ENCODE data around the gene MEGF11. TPM values are rescaled to one million over a fixed set of nuclear protein-coding genes. Genes with fewer than 3 reads are reported as not detected.
"Not testable (repeated sequence)": the region's sequence is repeated elsewhere in the genome, so short reads cannot be mapped to it uniquely, and the experiment has no call there.

Gene MEGF11
- total RNA-seq, 4 donors from 2014 or later, result 0.97 to 10.6 (median 4.0) TPM

DNA sequence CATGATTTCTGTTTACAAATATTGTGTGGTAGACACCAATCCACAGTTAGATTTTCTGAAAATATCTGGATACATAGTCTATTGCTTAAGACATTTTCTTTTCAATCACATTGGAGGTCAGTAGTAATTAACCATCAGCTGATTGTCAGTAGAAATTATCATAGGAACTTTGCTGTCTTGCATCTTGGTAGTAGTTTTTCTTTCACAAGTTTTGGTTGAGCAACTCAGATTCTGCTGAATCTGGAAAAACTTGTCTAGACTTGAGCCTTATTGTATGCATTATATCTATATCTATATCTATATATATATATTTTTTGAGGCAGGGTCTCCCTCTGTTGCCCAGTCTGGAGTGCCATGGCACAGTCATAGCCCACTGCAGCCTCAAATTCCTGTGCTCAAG lies 380.3 kb downstream of the MEGF11 start:
- TF ChIP-seq, protein P1, sequence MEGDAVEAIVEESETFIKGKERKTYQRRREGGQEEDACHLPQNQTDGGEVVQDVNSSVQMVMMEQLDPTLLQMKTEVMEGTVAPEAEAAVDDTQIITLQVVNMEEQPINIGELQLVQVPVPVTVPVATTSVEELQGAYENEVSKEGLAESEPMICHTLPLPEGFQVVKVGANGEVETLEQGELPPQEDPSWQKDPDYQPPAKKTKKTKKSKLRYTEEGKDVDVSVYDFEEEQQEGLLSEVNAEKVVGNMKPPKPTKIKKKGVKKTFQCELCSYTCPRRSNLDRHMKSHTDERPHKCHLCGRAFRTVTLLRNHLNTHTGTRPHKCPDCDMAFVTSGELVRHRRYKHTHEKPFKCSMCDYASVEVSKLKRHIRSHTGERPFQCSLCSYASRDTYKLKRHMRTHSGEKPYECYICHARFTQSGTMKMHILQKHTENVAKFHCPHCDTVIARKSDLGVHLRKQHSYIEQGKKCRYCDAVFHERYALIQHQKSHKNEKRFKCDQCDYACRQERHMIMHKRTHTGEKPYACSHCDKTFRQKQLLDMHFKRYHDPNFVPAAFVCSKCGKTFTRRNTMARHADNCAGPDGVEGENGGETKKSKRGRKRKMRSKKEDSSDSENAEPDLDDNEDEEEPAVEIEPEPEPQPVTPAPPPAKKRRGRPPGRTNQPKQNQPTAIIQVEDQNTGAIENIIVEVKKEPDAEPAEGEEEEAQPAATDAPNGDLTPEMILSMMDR (IDR thresholded peaks at IDR 0.05), result no peak
- no peak for TF ChIP-seq POLR2A (IDR thresholded peaks at IDR 0.05)
- intact Hi-C loops (cut with DNase I; ENCODE audit: low total_unique reads), result no loop called here
- no peak for DNase-seq (ENCODE audit: low spot score in 2 of 2)
- no peak overlapping the region for H3K4me3 ChIP-seq (ENCODE audit: low read depth, poor library complexity, severe bottlenecking)

DNA sequence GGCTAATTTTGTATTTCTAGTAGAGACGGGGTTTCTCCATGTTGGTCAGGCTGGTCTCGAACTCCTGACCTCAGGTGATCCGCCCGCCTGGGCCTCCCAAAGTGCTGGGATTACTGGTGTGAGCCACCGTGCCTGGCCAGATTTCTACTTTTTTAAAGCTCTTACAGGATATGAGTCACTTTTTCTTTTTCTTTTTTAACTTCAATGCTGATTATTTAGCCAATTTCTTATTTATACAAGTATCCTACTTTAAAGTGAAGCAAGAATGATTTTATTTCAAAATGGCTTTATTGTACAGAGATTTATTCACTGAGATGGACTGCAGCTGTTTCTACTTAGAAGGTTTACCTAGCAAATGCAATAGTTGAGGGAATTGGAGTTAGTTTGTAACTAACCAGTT lies 381.0 kb downstream of the MEGF11 start:
- WGBS, 2 donors, result 81 to 83% methylated on average over 5 of the region's 5 CpGs
- H3K4me3 ChIP-seq (ENCODE audit: low read depth, poor library complexity, severe bottlenecking); DNase-seq (ENCODE audit: low spot score in 2 of 2); intact Hi-C loops (cut with DNase I; ENCODE audit: low total_unique reads): not testable (repeated sequence)

DNA sequence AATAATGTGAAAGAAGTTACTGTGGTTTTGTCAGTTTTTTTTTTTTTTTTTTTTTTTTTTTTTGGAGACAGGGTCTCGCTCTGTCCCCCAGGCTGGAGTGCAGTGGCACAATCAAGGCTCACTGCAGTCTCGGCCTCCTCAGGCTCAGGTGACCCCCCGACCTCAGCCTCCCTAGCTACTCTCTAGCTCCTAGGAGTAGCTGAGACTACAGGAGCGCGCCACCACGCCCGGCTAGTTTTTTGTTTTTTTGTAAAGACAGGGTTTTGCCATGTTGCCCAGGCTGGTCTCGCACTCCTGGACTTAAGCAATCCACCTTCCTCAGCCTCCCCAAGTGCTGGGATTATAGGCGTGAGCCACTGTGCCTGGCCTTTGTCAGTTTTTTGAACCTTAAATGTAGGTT lies 381.7 kb downstream of the MEGF11 start:
- 89 to 95% methylated on average over 9 of the region's 9 CpGs for WGBS, 2 donors
- intact Hi-C loops (cut with DNase I; ENCODE audit: low total_unique reads); H3K4me3 ChIP-seq (ENCODE audit: low read depth, poor library complexity, severe bottlenecking): not testable (repeated sequence)
- DNase-seq (ENCODE audit: low spot score in 2 of 2), result peak in 1 of 2 donors; percentile 74

DNA sequence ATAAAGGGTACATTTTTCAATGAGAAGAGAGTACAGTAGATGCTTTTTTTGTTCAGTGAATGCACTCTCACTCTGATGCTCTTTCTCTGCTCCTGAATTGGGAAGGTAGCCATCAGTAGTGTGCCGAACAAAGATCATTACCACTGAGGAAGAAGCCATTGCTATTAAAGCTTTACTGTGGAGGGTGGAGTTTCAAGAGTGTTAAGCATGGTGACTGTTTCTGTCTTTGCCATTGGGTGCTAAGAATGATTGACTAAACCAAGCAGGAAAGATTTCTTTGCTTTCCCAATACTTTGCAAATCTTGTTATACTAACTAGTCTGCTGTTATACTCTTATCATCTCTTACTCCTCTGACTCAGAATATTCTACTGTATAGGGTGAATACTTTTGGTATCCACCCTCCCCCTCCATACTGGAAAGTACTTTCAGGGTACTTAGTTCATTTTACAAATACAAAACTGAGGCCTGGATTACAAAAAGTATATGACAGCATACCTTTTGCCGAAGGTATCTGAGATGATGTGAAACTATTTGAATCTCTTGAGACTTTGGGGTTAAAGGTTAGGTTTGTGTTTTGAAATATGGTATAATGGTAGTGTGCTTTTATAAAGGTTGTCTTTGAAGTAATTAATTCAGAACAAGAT lies 382.5 kb downstream of the MEGF11 start:
- no peak for DNase-seq (ENCODE audit: low spot score in 2 of 2)
- no peak for TF ChIP-seq POLR2A (IDR thresholded peaks at IDR 0.05)
- TF ChIP-seq, protein P1 (IDR thresholded peaks at IDR 0.05), result no peak
- WGBS, 2 donors, result 27 to 28% methylated on average over 2 of the region's 2 CpGs
- intact Hi-C loops (cut with DNase I; ENCODE audit: low total_unique reads), result no loop called here
- H3K4me3 ChIP-seq (ENCODE audit: low read depth, poor library complexity, severe bottlenecking), result peak overlapping the region; percentile 86

DNA sequence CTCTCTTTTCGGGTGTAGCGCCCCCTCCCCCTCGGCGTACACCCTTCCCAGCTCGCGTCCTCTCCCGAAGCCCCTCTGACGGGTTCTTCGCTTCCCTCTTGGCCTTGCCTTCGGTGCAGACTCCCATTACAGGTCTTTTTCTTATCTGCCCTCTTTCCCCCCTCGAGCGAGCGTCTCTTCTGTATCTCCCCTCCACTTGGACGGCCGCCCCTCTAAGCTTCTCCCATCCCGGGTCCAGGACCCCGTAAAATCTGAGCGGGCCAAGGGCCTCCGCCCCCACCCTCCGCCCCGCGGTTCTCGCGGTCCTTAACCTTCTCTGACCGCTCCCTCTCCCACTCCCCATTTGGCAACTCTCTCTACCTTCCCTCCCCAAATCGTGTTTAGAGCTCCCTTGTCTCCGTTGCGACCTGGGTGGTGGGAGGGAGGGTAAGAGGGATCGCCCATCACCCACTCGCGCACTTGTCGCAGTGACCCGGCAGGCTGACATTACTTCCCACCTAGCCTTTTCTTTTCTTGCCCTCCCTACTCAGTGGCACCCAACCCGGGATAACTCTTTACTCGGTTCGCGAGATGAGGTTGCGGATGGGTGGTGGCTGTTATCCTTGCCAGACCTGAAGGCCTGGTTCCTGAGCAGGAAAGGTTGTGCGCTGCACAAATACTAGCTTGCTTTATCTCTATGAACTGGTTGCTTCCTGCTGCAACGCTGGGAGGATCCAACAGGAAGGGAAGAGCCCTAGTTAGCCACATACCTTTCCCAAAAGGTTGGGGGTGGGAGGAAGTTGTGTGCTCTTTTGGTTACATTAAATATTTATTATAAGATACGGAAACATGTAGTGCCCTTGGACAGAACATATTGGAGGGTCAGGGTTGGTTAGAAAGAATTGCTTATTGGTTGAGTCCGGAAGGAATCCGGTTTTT lies 383.3 kb downstream of the MEGF11 start:
- intact Hi-C loops (cut with DNase I; ENCODE audit: low total_unique reads), result no loop called here
- WGBS, 2 donors, result 1% methylated on average over 43 of the region's 43 CpGs
- H3K4me3 ChIP-seq (ENCODE audit: low read depth, poor library complexity, severe bottlenecking), result peak overlapping the region; percentile 86
- peak; percentile 59 to 91 for DNase-seq (ENCODE audit: low spot score in 2 of 2)
- no peak for TF ChIP-seq POLR2A (IDR thresholded peaks at IDR 0.05)
- TF ChIP-seq, protein P1 (IDR thresholded peaks at IDR 0.05), result no peak

DNA sequence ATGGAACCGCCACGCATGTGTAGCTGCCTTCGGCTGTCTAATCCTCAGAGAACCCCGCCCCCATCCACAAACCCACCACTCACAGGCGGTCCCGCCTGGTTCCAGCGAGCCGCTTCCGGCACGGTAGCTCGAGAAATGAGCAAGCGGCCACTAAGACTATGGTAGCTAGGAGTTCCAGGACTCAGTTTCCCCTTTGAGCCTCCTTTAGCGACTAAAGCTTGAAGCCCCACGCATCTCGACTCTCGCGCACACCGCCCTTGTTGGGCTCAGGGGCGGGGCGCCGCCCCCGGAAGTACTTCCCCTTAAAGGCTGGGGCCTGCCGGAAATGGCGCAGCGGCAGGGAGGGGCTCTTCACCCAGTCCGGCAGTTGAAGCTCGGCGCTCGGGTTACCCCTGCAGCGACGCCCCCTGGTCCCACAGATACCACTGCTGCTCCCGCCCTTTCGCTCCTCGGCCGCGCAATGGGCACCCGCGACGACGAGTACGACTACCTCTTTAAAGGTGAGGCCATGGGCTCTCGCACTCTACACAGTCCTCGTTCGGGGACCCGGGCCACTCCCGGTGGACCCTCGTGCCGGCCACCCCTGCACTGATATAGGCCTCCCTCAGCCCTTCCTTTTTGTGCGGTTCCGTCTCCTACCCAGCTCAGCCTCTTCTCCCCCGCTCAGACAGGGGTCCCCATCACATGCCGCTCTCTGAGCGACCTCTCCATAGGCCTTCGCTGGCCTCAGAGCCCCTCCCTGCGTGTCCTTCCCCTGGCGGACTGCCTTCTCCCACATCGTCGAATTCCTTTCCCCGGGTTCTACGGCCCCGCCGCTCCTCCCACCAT lies 384.2 kb downstream of the MEGF11 start, which contains the start of gene RAB11A:
RAB11A (plus strand) TSS at position 366 of the 828 bp plus-strand sequence; CDS start at position 461, 95 bp downstream.
- peak in 1 of 2 donors; percentile 60 for TF ChIP-seq POLR2A (IDR thresholded peaks at IDR 0.05)
- TF ChIP-seq, protein P1 (IDR thresholded peaks at IDR 0.05), result peak in 1 of 3 donors; percentile 11
- DNase-seq (ENCODE audit: low spot score in 2 of 2), result peak; percentile 93 to 99
- WGBS, 2 donors, result 0 to 1% methylated on average over 47 to 56 of the region's 62 CpGs
- intact Hi-C loops (cut with DNase I; ENCODE audit: low total_unique reads), result no loop called here
- H3K4me3 ChIP-seq (ENCODE audit: low read depth, poor library complexity, severe bottlenecking), result peak within 1 kb of the TSS; percentile 86
